Vagina (tissue), 2 donors: ENCODE results near the gene FBXL4. TPM values are rescaled to one million over a fixed set of nuclear protein-coding genes. Genes with fewer than 3 reads are reported as not detected.

ENCODE experiments used
- DNase-seq, 2 donors: peaks; one replicate each; pipeline ENCODE4 v3.0.0-alpha.2; 2017; ENCODE audit errors: extremely low spot score in 2 of 2
- H3K27ac ChIP-seq: fragments of 200-600 bp; sonication (generic); one replicate; pipeline ENCODE4 v1.5.1; 2019
- H3K27me3 ChIP-seq: fragments of 200-600 bp; sonication (generic); one replicate; pipeline ENCODE4 v1.5.1; 2019
- H3K36me3 ChIP-seq, 2 donors: fragments of 200-600 bp; sonication (generic); one replicate each; pipeline ENCODE4 v1.5.1; 2017 to 2019
- H3K4me1 ChIP-seq: fragments of 200-600 bp; sonication (generic); one replicate; pipeline ENCODE4 v1.5.1; 2019
- H3K4me3 ChIP-seq, 2 donors: fragments of 200-600 bp; sonication (generic); 1 replicate in 1 of 2; 2 replicates in 1 of 2; pipeline ENCODE4 v1.5.1; 2016 to 2019
- H3K9me3 ChIP-seq: fragments of 200-600 bp; sonication (generic); one replicate; pipeline ENCODE4 v1.5.1; 2019
- CTCF ChIP-seq, 3 experiments: fragments of 450-650 bp in 2 of 3; fragments of 200-600 bp in 1 of 3; sonication (generic) in 1 of 3; IDR thresholded peaks; one replicate each; pipeline ENCODE4 v1.5.1; 2017 to 2019; ENCODE audit warnings: antibody characterized with exemption in 3 of 3, mild to moderate bottlenecking in 2 of 3, moderate library complexity in 2 of 3
- POLR2A ChIP-seq, 2 donors: fragments of 450-650 bp; IDR thresholded peaks; one replicate each; pipeline ENCODE4 v1.6.1; 2017; ENCODE audit warnings: antibody characterized with exemption in 2 of 2, mild to moderate bottlenecking in 2 of 2, moderate library complexity in 2 of 2
- POLR2AphosphoS5 ChIP-seq, 2 donors: sonication (generic); formaldehyde crosslinking; IDR thresholded peaks; one replicate each; pipeline ENCODE4 v1.9.0; 2017; ENCODE audit warnings: antibody characterized with exemption in 2 of 2, mild to moderate bottlenecking in 2 of 2, low read depth in 1 of 2; ENCODE audit not compliant: insufficient read depth in 1 of 2
- intact Hi-C: fragments of 100-400 bp; cut with DNase I; formaldehyde crosslinking; loops from one replicate; pipeline ENCODE4 v1.15.1; 2023
- total RNA-seq: library from RNA; depleted of rRNA; stranded (reverse); fragments of >200 nt; gene quantifications from one replicate; pipeline ENCODE4 v1.2.3, GENCODE V29; 2016

Gene FBXL4
- total RNA-seq, 1 donor from 2014 or later, result 17.7 TPM

GRCh38 chr6:98944168-98944567, 3.6 kb downstream of the FBXL4 start:
- Histone ChIP-seq H3K9me3 (no peaks in the 10 kb centered on the region), H3K27ac (no peak overlapping the region), H3K4me3 (no peak overlapping the region), H3K36me3 (no peaks in the 10 kb centered on the region), H3K4me1 (peaks cover 26% of the 10 kb centered on the region), H3K27me3 (no peaks in the 10 kb centered on the region)
- no peak for TF ChIP-seq POLR2A (IDR thresholded peaks at IDR 0.05)
- no peak for DNase-seq
- intact Hi-C loops, result no loop called here

GRCh38 chr6:98942263-98942803, 5.4 kb downstream of the FBXL4 start:
- H3K9me3 ChIP-seq, result no peaks in the 10 kb centered on the region
- H3K4me1 ChIP-seq, result peaks cover 26% of the 10 kb centered on the region
- H3K27ac ChIP-seq, result no peak overlapping the region
- TF ChIP-seq POLR2AphosphoS5 (IDR thresholded peaks at IDR 0.05; ENCODE audit: insufficient read depth in 1 of 2, low read depth in 1 of 2) (no peak), POLR2A (IDR thresholded peaks at IDR 0.05) (no peak)
- intact Hi-C loops, result no loop called here
- no peak for DNase-seq
- H3K27me3 ChIP-seq, result no peaks in the 10 kb centered on the region
- no peaks in the 10 kb centered on the region for H3K36me3 ChIP-seq
- no peak overlapping the region for H3K4me3 ChIP-seq

GRCh38 chr6:98941319-98941718, 6.4 kb downstream of the FBXL4 start:
- Histone ChIP-seq H3K36me3 (no peaks in the 10 kb centered on the region), H3K27ac (no peak overlapping the region), H3K4me1 (peaks cover 18% of the 10 kb centered on the region), H3K4me3 (no peak overlapping the region), H3K27me3 (no peaks in the 10 kb centered on the region), H3K9me3 (no peaks in the 10 kb centered on the region)
- TF ChIP-seq POLR2AphosphoS5 (IDR thresholded peaks at IDR 0.05; ENCODE audit: insufficient read depth in 1 of 2, low read depth in 1 of 2) (no peak), CTCF (IDR thresholded peaks at IDR 0.05) (no peak), POLR2A (IDR thresholded peaks at IDR 0.05) (no peak)
- intact Hi-C loops, result no loop called here
- DNase-seq, result no peak

- no peak for DNase-seq
- intact Hi-C loops, result no loop called here
- Histone ChIP-seq H3K27ac (no peak overlapping the region), H3K9me3 (no peaks in the 10 kb centered on the region), H3K36me3 (no peaks in the 10 kb centered on the region), H3K4me3 (no peak overlapping the region), H3K27me3 (no peaks in the 10 kb centered on the region), H3K4me1 (no peaks in the 10 kb centered on the region)
- TF ChIP-seq POLR2A (IDR thresholded peaks at IDR 0.05) (no peak), POLR2AphosphoS5 (IDR thresholded peaks at IDR 0.05; ENCODE audit: insufficient read depth in 1 of 2, low read depth in 1 of 2) (no peak), CTCF (IDR thresholded peaks at IDR 0.05) (no peak)
These were observed 10.4 kb downstream of the FBXL4 start for GRCh38 chr6:98937351-98937750.

- no peaks in the 10 kb centered on the region for H3K4me1 ChIP-seq
- no peak overlapping the region for H3K27ac ChIP-seq
- H3K36me3 ChIP-seq, result no peaks in the 10 kb centered on the region
- intact Hi-C loops, result no loop called here
- no peak overlapping the region for H3K4me3 ChIP-seq
- H3K9me3 ChIP-seq, result no peaks in the 10 kb centered on the region
- TF ChIP-seq CTCF (IDR thresholded peaks at IDR 0.05) (no peak), POLR2AphosphoS5 (IDR thresholded peaks at IDR 0.05; ENCODE audit: insufficient read depth in 1 of 2, low read depth in 1 of 2) (no peak), POLR2A (IDR thresholded peaks at IDR 0.05) (no peak)
- H3K27me3 ChIP-seq, result no peaks in the 10 kb centered on the region
- no peak for DNase-seq
These were observed 15.4 kb downstream of the FBXL4 start for GRCh38 chr6:98932381-98932780.

- intact Hi-C loops, result no loop called here
- TF ChIP-seq POLR2AphosphoS5 (IDR thresholded peaks at IDR 0.05; ENCODE audit: insufficient read depth in 1 of 2, low read depth in 1 of 2) (no peak), POLR2A (IDR thresholded peaks at IDR 0.05) (no peak), CTCF (IDR thresholded peaks at IDR 0.05) (no peak)
- DNase-seq, result no peak
- no peaks in the 10 kb centered on the region for H3K27me3 ChIP-seq
- H3K36me3 ChIP-seq, result no peaks in the 10 kb centered on the region
- no peak overlapping the region for H3K4me3 ChIP-seq
- no peak overlapping the region for H3K27ac ChIP-seq
- no peaks in the 10 kb centered on the region for H3K9me3 ChIP-seq
- no peaks in the 10 kb centered on the region for H3K4me1 ChIP-seq
These were observed 16.1 kb downstream of the FBXL4 start for GRCh38 chr6:98931696-98932095.
